Fibroblast of villous mesenchyme (primary cell): ENCODE measurements around the gene AGR2. TPM values are rescaled to one million over a fixed set of nuclear protein-coding genes. Genes with fewer than 3 reads are reported as not detected.

Source experiments
- DNase-seq: peaks from one replicate; pipeline ENCODE4 v3.0.0-alpha.2; 2010; ENCODE audit warnings: low read depth
- H3K4me3 ChIP-seq: 2 replicates; pipeline ENCODE4 v1.5.1; 2011; ENCODE audit warnings: low read depth, mild to moderate bottlenecking, low read length
- CTCF ChIP-seq: IDR thresholded peaks from 2 replicates; pipeline ENCODE4 v1.5.1; 2012; ENCODE audit warnings: low read depth, mild to moderate bottlenecking, low read length; ENCODE audit not compliant: insufficient read depth
- total RNA-seq: library from RNA; depleted of rRNA; stranded (reverse); fragments of >200 nt; gene quantifications from 2 replicates; pipeline ENCODE4 v1.2.3, GENCODE V29; 2012

Gene AGR2
- total RNA-seq, 1 donor = not detected

- no peak overlapping the region for H3K4me3 ChIP-seq
- DNase-seq = peak; percentile 13
- TF ChIP-seq CTCF = no peak
These were observed 12.7 kb downstream of the AGR2 start for GRCh38 chr7:16791905-16792698.

GRCh38 chr7:16791071-16791470 lies 13.7 kb downstream of the AGR2 start:
- TF ChIP-seq CTCF = no peak
- no peak overlapping the region for H3K4me3 ChIP-seq
- no peak for DNase-seq

GRCh38 chr7:16787127-16787526 lies 17.7 kb downstream of the AGR2 start:
- no peak for DNase-seq
- TF ChIP-seq CTCF = no peak
- no peak overlapping the region for H3K4me3 ChIP-seq

- no peak for DNase-seq
- TF ChIP-seq CTCF = no peak
These were observed 18.5 kb downstream of the AGR2 start for GRCh38 chr7:16786257-16786656.

GRCh38 chr7:16785846-16786245 lies 19.0 kb downstream of the AGR2 start:
- H3K4me3 ChIP-seq = no peak overlapping the region
- DNase-seq = no peak
- TF ChIP-seq CTCF = no peak

More at GRCh38 chr7:16786257-16786656, 18.5 kb downstream of the AGR2 start:
- H3K4me3 ChIP-seq = no peak overlapping the region

- no peak for DNase-seq
- no peak for TF ChIP-seq CTCF
- H3K4me3 ChIP-seq = no peak overlapping the region
These were observed 19.5 kb downstream of the AGR2 start for GRCh38 chr7:16785321-16785720.

- TF ChIP-seq CTCF = no peak
- DNase-seq = no peak
- no peak overlapping the region for H3K4me3 ChIP-seq
These were observed 24.2 kb downstream of the AGR2 start for GRCh38 chr7:16780596-16780995.
